H1 (cell line): ENCODE measurements around the gene CDH22. TPM values are rescaled to one million over a fixed set of nuclear protein-coding genes. Genes with fewer than 3 reads are reported as not detected.

Source experiments
- CTCF ChIA-PET: fragments of 300-600 bp; sonication (Branson Sonifier 250); formaldehyde crosslinking; loops from one replicate; lab custom pipeline; 2021; ENCODE audit not compliant: partially characterized antibody; lab: Charles Lee
- POLR2A ChIA-PET: fragments of 300-600 bp; sonication (Branson Sonifier 250); formaldehyde crosslinking; loops from one replicate; lab custom pipeline; 2021; ENCODE audit warnings: inconsistent platforms; ENCODE audit not compliant: partially characterized antibody; lab: Charles Lee
- DNase-seq, 2 experiments: peaks; one replicate each; pipeline versions ENCODE4 v3.0.0 to v3.0.0-alpha.2; 2010 to 2022; ENCODE audit warnings: low spot score in 2 of 2, low read depth in 1 of 2, mixed read lengths in 1 of 2
- FAIRE-seq: peaks from 2 replicates; lab custom pipeline; 2011; peaks lifted over from hg19 to GRCh38; lab: Jason Lieb, UNC
- H2AFZ ChIP-seq: 2 replicates; pipeline ENCODE4 v1.8.1; 2012; ENCODE audit warnings: low read length, inconsistent platforms
- H2AK5ac ChIP-seq: 2 replicates; pipeline ENCODE4 v1.6.1; 2013; ENCODE audit warnings: low read depth, low read length
- H2BK120ac ChIP-seq: replicated peaks from 2 replicates; pipeline ENCODE3; 2013; ENCODE audit warnings: low read depth, low read length, inconsistent platforms
- H2BK12ac ChIP-seq: 2 replicates; pipeline ENCODE4 v1.6.1; 2013; ENCODE audit warnings: low read depth, low read length
- H2BK15ac ChIP-seq: 2 replicates; pipeline ENCODE4 v1.6.1; 2013; ENCODE audit warnings: low read length
- H2BK20ac ChIP-seq: 2 replicates; pipeline ENCODE4 v1.6.1; 2013; ENCODE audit warnings: low read length
- H2BK5ac ChIP-seq: 2 replicates; pipeline ENCODE4 v1.6.1; 2013; ENCODE audit warnings: low read depth, low read length
- H3K14ac ChIP-seq: 2 replicates; pipeline ENCODE4 v1.6.1; 2013; ENCODE audit warnings: inconsistent platforms; ENCODE audit not compliant: insufficient read length
- H3K18ac ChIP-seq: 2 replicates; pipeline ENCODE4 v1.6.1; 2013; ENCODE audit warnings: low read length; ENCODE audit errors: extremely low read depth
- H3K23ac ChIP-seq: 2 replicates; pipeline ENCODE4 v1.6.1; 2013; ENCODE audit warnings: inconsistent platforms; ENCODE audit not compliant: insufficient read length
- H3K23me2 ChIP-seq: 2 replicates; pipeline ENCODE4 v1.6.1; 2013; ENCODE audit warnings: low read depth, low read length
- H3K27ac ChIP-seq: 2 replicates; pipeline ENCODE4 v1.6.1; 2011; ENCODE audit warnings: low read depth, low read length, inconsistent platforms
- H3K27me3 ChIP-seq, 4 experiments: replicated peaks in 1 of 4; 1 replicate in 1 of 4; 2 replicates in 3 of 4; pipeline versions ENCODE4 v1.6.1 to v1.8.1; 2011 to 2013; ENCODE audit warnings: low read length in 3 of 4, mild to moderate bottlenecking in 3 of 4, inconsistent platforms in 2 of 4, mixed read lengths in 2 of 4, moderate library complexity in 1 of 4; ENCODE audit not compliant: control insufficient read depth in 3 of 4, insufficient read depth in 3 of 4; ENCODE audit errors: extremely low read depth in 1 of 4
- H3K36me3 ChIP-seq, 4 experiments: 2 replicates each; pipeline versions ENCODE4 v1.6.1 to v1.8.1; 2011 to 2013; ENCODE audit warnings: mild to moderate bottlenecking in 4 of 4, low read length in 3 of 4, moderate library complexity in 2 of 4, control low read depth in 1 of 4, inconsistent platforms in 1 of 4; ENCODE audit not compliant: insufficient read depth in 4 of 4, control insufficient read depth in 2 of 4
- H3K4ac ChIP-seq: replicated peaks from 2 replicates; pipeline ENCODE3; 2013; ENCODE audit warnings: low read length, low read depth, mixed read lengths, inconsistent platforms; ENCODE audit not compliant: insufficient read length
- H3K4me1 ChIP-seq, 4 experiments: replicated peaks in 1 of 4; 1 replicate in 1 of 4; 2 replicates in 3 of 4; pipeline versions ENCODE4 v1.6.1 to v1.8.1; 2011 to 2013; ENCODE audit warnings: low read length in 3 of 4, inconsistent platforms in 2 of 4, mixed read lengths in 1 of 4; ENCODE audit not compliant: insufficient read depth in 4 of 4, control insufficient read depth in 3 of 4
- H3K4me2 ChIP-seq, 2 experiments: 2 replicates each; pipeline versions ENCODE4 v1.6.1 to v1.8.1; 2011 to 2013; ENCODE audit warnings: low read depth in 2 of 2, low read length in 2 of 2, control low read depth in 1 of 2, inconsistent platforms in 1 of 2, mild to moderate bottlenecking in 1 of 2; ENCODE audit not compliant: insufficient read depth in 1 of 2
- H3K4me3 ChIP-seq, 4 experiments: fragments of 200-600, 300-600 bp in 1 of 4; sonication (generic), shearing (Covaris generic), sonication (Bioruptor Twin) in 1 of 4; 2 replicates each; pipeline versions ENCODE4 v1.5.1 to v1.8.1; 2011 to 2016; ENCODE audit warnings: low read length in 4 of 4, low read depth in 3 of 4, control low read depth in 2 of 4, inconsistent platforms in 2 of 4, mild to moderate bottlenecking in 2 of 4, mixed read lengths in 1 of 4, moderate library complexity in 1 of 4; ENCODE audit not compliant: insufficient read depth in 2 of 4; ENCODE audit errors: extremely low read depth in 1 of 4
- H3K56ac ChIP-seq: replicated peaks from 2 replicates; pipeline ENCODE3; 2013; ENCODE audit warnings: low read depth, mild to moderate bottlenecking, mixed read lengths, low read length, inconsistent platforms; ENCODE audit not compliant: insufficient read length
- H3K79me1 ChIP-seq: 2 replicates; pipeline ENCODE4 v1.6.1; 2013; ENCODE audit warnings: low read depth, low read length, control low read depth
- H3K79me2 ChIP-seq, 2 experiments: 2 replicates each; pipeline versions ENCODE4 v1.6.1 to v1.8.1; 2012 to 2013; ENCODE audit warnings: low read length in 2 of 2, mild to moderate bottlenecking in 2 of 2, inconsistent platforms in 1 of 2; ENCODE audit not compliant: insufficient read depth in 2 of 2, control insufficient read depth in 1 of 2
- H3K9ac ChIP-seq, 4 experiments: replicated peaks in 1 of 4; 1 replicate in 1 of 4; 2 replicates in 3 of 4; pipeline versions ENCODE4 v1.6.1 to v1.8.1; 2011 to 2013; ENCODE audit warnings: low read depth in 3 of 4, low read length in 3 of 4, control low read depth in 2 of 4, mild to moderate bottlenecking in 2 of 4, moderate library complexity in 2 of 4, inconsistent platforms in 1 of 4; ENCODE audit errors: extremely low read depth in 1 of 4
- H3K9me3 ChIP-seq, 2 experiments: 2 replicates each; pipeline versions ENCODE4 v1.6.1 to v1.8.1; 2012 to 2013; ENCODE audit warnings: mild to moderate bottlenecking in 2 of 2, moderate library complexity in 2 of 2, control low read depth in 1 of 2, inconsistent platforms in 1 of 2, low read depth in 1 of 2, low read length in 1 of 2, mixed read lengths in 1 of 2; ENCODE audit not compliant: insufficient read depth in 2 of 2
- H4K20me1 ChIP-seq, 2 experiments: replicated peaks in 1 of 2; 2 replicates each; pipeline versions ENCODE3 to v1.8.1; 2011 to 2013; ENCODE audit warnings: inconsistent platforms in 2 of 2, low read length in 2 of 2, mild to moderate bottlenecking in 1 of 2; ENCODE audit not compliant: insufficient read depth in 2 of 2, control insufficient read depth in 1 of 2
- H4K5ac ChIP-seq: 2 replicates; pipeline ENCODE4 v1.6.1; 2013; ENCODE audit warnings: low read length, low read depth, mixed read lengths, inconsistent platforms; ENCODE audit not compliant: insufficient read length
- H4K8ac ChIP-seq: 2 replicates; pipeline ENCODE4 v1.8.0; 2013; ENCODE audit warnings: mild to moderate bottlenecking, moderate library complexity, low read length, inconsistent platforms; ENCODE audit not compliant: insufficient read depth; ENCODE audit errors: extremely low read depth
- H4K91ac ChIP-seq: replicated peaks from 2 replicates; pipeline ENCODE3; 2013; ENCODE audit warnings: low read length, mixed read lengths, inconsistent platforms; ENCODE audit not compliant: insufficient read length
- MAX ChIP-seq: IDR thresholded peaks from 2 replicates; pipeline ENCODE4 v1.6.1; 2012; ENCODE audit warnings: inconsistent platforms
- SIRT6 ChIP-seq: IDR thresholded peaks from one replicate; pipeline ENCODE4 v1.7.1; 2012; ENCODE audit warnings: low read length, inconsistent platforms
- TCF12 ChIP-seq: IDR thresholded peaks from 2 replicates; pipeline ENCODE4 v1.6.1; 2011; ENCODE audit warnings: low read depth, mild to moderate bottlenecking, low read length
- WGBS, 2 experiments: shearing (Covaris generic) in 1 of 2; methylation state at CpG; one replicate each; pipeline versions ENCODE4 v1.1.6 to v1.1.7; 2013 to 2015; ENCODE audit warnings: low lambda C conversion rate in 2 of 2, mixed read lengths in 2 of 2, inconsistent platforms in 1 of 2, low coverage in 1 of 2, missing lambda C conversion rate in 1 of 2; ENCODE audit not compliant: insufficient replicate concordance in 2 of 2, insufficient coverage in 1 of 2, insufficient read length in 1 of 2; ENCODE audit errors: extremely low coverage in 1 of 2, missing lambda C conversion rate in 1 of 2; 5-methylcytosine and 5-hydroxymethylcytosine counted together
- polyA plus RNA-seq, 7 experiments: library from polyadenylated mRNA; depleted of rRNA in 3 of 7; stranded (reverse) in 5 of 7; unstranded in 2 of 7; fragments of >200 nt in 5 of 7; fragments of 200-250 nt in 2 of 7; gene quantifications; 1 replicate in 5 of 7; 2 replicates in 1 of 7; 4 replicates in 1 of 7; pipeline versions ENCODE4 v1.2.1 to v1.2.3, GENCODE V29; 2011 to 2013; ENCODE audit warnings: missing spikeins in 2 of 7, mixed read lengths in 2 of 7
- total RNA-seq: library from RNA; stranded (reverse); fragmentation: NEBNext Ultra II Directional; extraction: Animal tissue kit (Norgen Biotek cat#: 25700); gene quantifications from 2 replicates; pipeline ENCODE4 v1.2.1, GENCODE V29; 2021
- TF ChIP-seq, protein P1 (sequence below), 3 experiments: IDR thresholded peaks; 1 replicate in 2 of 3; 2 replicates in 1 of 3; pipeline versions ENCODE4 v1.5.1 to v1.6.1; 2011; ENCODE audit warnings: low read length in 3 of 3, mild to moderate bottlenecking in 3 of 3, inconsistent platforms in 2 of 3, low read depth in 1 of 3, moderate library complexity in 1 of 3; ENCODE audit not compliant: insufficient read depth in 1 of 3; ENCODE audit errors: control extremely low read depth in 1 of 3

The CDH22 gene
- total and polyA plus RNA-seq, 2 of the 8 experiments (the other 6 are each of a cell fraction or from before 2014, with no cell fraction given) = 0.35 to 0.39 TPM

- Histone ChIP-seq H3K18ac (no peak overlapping the region), H3K56ac (no peak overlapping the region), H3K23ac (no peak overlapping the region), H2BK120ac (no peak overlapping the region), H3K23me2 (0 out of 2 replicates have a peak, but pooled peaks cover 1% of the 10 kb centered on the region), H3K4ac (no peak overlapping the region), H2BK5ac (no peak overlapping the region), H3K9ac (no peak overlapping the region), H4K20me1 (no peaks in the 10 kb centered on the region), H4K5ac (no peak overlapping the region), H3K14ac (no peak overlapping the region), H3K79me2 (no peaks in the 10 kb centered on the region), H3K27ac (no peak overlapping the region), H3K4me3 (no peak overlapping the region), H3K9me3 (no peaks in the 10 kb centered on the region), H3K36me3 (no peaks in the 10 kb centered on the region), H2BK20ac (no peak overlapping the region), H2AK5ac (no peak overlapping the region), H3K4me2 (no peak overlapping the region), H2BK15ac (no peak overlapping the region), H4K8ac (no peak overlapping the region), H2AFZ (no peak overlapping the region), H3K27me3 (peaks cover 3 to 20% (median 15%) of the 10 kb centered on the region in 4 experiments), H2BK12ac (no peak overlapping the region), H3K79me1 (no peaks in the 10 kb centered on the region), H3K4me1 (no peaks in the 10 kb centered on the region; a peak in 1 of 7 replicates), H4K91ac (no peak overlapping the region)
- POLR2A ChIA-PET = no interaction called here
- DNase-seq = no peak
- TF ChIP-seq SIRT6 (no peak), TCF12 (no peak), MAX (no peak)
- TF ChIP-seq, protein P1, sequence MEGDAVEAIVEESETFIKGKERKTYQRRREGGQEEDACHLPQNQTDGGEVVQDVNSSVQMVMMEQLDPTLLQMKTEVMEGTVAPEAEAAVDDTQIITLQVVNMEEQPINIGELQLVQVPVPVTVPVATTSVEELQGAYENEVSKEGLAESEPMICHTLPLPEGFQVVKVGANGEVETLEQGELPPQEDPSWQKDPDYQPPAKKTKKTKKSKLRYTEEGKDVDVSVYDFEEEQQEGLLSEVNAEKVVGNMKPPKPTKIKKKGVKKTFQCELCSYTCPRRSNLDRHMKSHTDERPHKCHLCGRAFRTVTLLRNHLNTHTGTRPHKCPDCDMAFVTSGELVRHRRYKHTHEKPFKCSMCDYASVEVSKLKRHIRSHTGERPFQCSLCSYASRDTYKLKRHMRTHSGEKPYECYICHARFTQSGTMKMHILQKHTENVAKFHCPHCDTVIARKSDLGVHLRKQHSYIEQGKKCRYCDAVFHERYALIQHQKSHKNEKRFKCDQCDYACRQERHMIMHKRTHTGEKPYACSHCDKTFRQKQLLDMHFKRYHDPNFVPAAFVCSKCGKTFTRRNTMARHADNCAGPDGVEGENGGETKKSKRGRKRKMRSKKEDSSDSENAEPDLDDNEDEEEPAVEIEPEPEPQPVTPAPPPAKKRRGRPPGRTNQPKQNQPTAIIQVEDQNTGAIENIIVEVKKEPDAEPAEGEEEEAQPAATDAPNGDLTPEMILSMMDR (IDR thresholded peaks at IDR 0.05; ENCODE audit: control extremely low read depth in 1 of 3, insufficient read depth in 1 of 3, low read depth in 1 of 3, low read length in 3 of 3) = no peak
- no peak for FAIRE-seq
- CTCF ChIA-PET = interaction anchor here (0.7 to 2.3 kb wide), 4 partner anchors 11 to 139 kb away, joined by 3 to 7 read pairs (median 4); no protein-coding TSS in a partner anchor
- WGBS, 2 experiments = 91% methylated on average over 4 of the region's 4 CpGs; no CpG with 5 or more reads in 1 of the 2 experiments
Observed at GRCh38 chr20:46256293-46256692, 52.0 kb downstream of the CDH22 start.
